Progenitor cell of endocrine pancreas (in vitro differentiated cells): ENCODE data around the gene GCN1. TPM values are rescaled to one million over a fixed set of nuclear protein-coding genes. Genes with fewer than 3 reads are reported as not detected.

ENCODE experiments used
- DNase-seq: peaks from one replicate; pipeline ENCODE4 v3.0.0; 2021; ENCODE audit warnings: low spot score; ENCODE audit not compliant: unreplicated experiment
- H3K27ac Mint-ChIP-seq: 2 replicates; pipeline ENCODE4 v1.8.0; 2021; ENCODE audit warnings: mild to moderate bottlenecking, moderate library complexity, mixed read lengths
- H3K27me3 Mint-ChIP-seq: 2 replicates; pipeline ENCODE4 v1.8.0; 2021; ENCODE audit warnings: mixed read lengths
- H3K36me3 Mint-ChIP-seq: 2 replicates; pipeline ENCODE4 v1.8.0; 2022; ENCODE audit warnings: mixed read lengths; ENCODE audit not compliant: insufficient read depth
- H3K4me1 Mint-ChIP-seq: 2 replicates; pipeline ENCODE4 v1.8.0; 2021; ENCODE audit warnings: low read depth, mixed read lengths
- H3K4me3 Mint-ChIP-seq: 2 replicates; pipeline ENCODE4 v1.8.0; 2021; ENCODE audit warnings: low read depth, mild to moderate bottlenecking, moderate library complexity, mixed read lengths
- H3K9me3 Mint-ChIP-seq: 2 replicates; pipeline ENCODE4 v1.8.0; 2021; ENCODE audit warnings: low read depth, mixed read lengths
- CTCF ChIP-seq: fragments of 200-600 bp; sonication (generic); IDR thresholded peaks from one replicate; pipeline ENCODE4 v1.5.0; 2021; ENCODE audit warnings: antibody characterized with exemption, mild to moderate bottlenecking; ENCODE audit not compliant: unreplicated experiment
- total RNA-seq: library from RNA; stranded (reverse); gene quantifications from 2 replicates; pipeline ENCODE4 v1.2.1, GENCODE V29; 2021

Gene GCN1
- total RNA-seq, 1 donor from 2014 or later = 117 TPM

GRCh38 chr12:120228041-120228290 is 33.5 kb upstream of the GCN1 start:
- DNase-seq = no peak
- Mint-ChIP-seq H3K4me3 (peak overlapping the region; percentile 51), H3K36me3 (no peaks in the 10 kb centered on the region), H3K27ac (peak overlapping the region; percentile 98), H3K27me3 (no peaks in the 10 kb centered on the region), H3K4me1 (peaks cover 75% of the 10 kb centered on the region), H3K9me3 (no peaks in the 10 kb centered on the region)
- TF ChIP-seq CTCF = no peak

- DNase-seq = no peak
- Mint-ChIP-seq H3K4me3 (peak overlapping the region; percentile 51), H3K9me3 (no peaks in the 10 kb centered on the region), H3K4me1 (peaks cover 70% of the 10 kb centered on the region), H3K27ac (peak overlapping the region; percentile 98), H3K36me3 (peaks cover 3% of the 10 kb centered on the region), H3K27me3 (no peaks in the 10 kb centered on the region)
- TF ChIP-seq CTCF = no peak
Observed at GRCh38 chr12:120227233-120228040, 32.9 kb upstream of the GCN1 start.

- Mint-ChIP-seq H3K4me1 (peaks cover 56% of the 10 kb centered on the region), H3K9me3 (no peaks in the 10 kb centered on the region), H3K4me3 (peak overlapping the region; percentile 35)
Observed at GRCh38 chr12:120225852-120226640, 31.5 kb upstream of the GCN1 start.

GRCh38 chr12:120225200-120225558 is 30.7 kb upstream of the GCN1 start:
- no peak for DNase-seq
- Mint-ChIP-seq H3K36me3 (peaks cover 5% of the 10 kb centered on the region), H3K9me3 (no peaks in the 10 kb centered on the region), H3K4me3 (no peak overlapping the region), H3K4me1 (peaks cover 47% of the 10 kb centered on the region), H3K27ac (peak overlapping the region; percentile 89), H3K27me3 (no peaks in the 10 kb centered on the region)
- TF ChIP-seq CTCF = no peak

More at GRCh38 chr12:120225852-120226640, 31.5 kb upstream of the GCN1 start:
- H3K36me3 Mint-ChIP-seq = peaks cover 3% of the 10 kb centered on the region
- H3K27me3 Mint-ChIP-seq = no peaks in the 10 kb centered on the region
- TF ChIP-seq CTCF = no peak
- H3K27ac Mint-ChIP-seq = peak overlapping the region; percentile 86
- no peak for DNase-seq

- peak overlapping the region; percentile 89 for H3K27ac Mint-ChIP-seq
- TF ChIP-seq CTCF = no peak
- no peaks in the 10 kb centered on the region for H3K9me3 Mint-ChIP-seq
- no peaks in the 10 kb centered on the region for H3K27me3 Mint-ChIP-seq
- peaks cover 7% of the 10 kb centered on the region for H3K36me3 Mint-ChIP-seq
- DNase-seq = no peak
- no peak overlapping the region for H3K4me3 Mint-ChIP-seq
- peaks cover 41% of the 10 kb centered on the region for H3K4me1 Mint-ChIP-seq
Observed at GRCh38 chr12:120224304-120225199, 30.0 kb upstream of the GCN1 start.
